ENCODE measurements around the gene ATRN.
"Not testable (repeated sequence)": the region's sequence is repeated elsewhere in the genome, so short reads cannot be mapped to it uniquely, and the experiment has no call there.

ATRN gene

GRCh38 chr20:3515379-3516170, 44.8 kb downstream of the ATRN start:
- H3K4me1 Mint-ChIP-seq (ENCODE audit: low read depth): no peaks in the 10 kb centered on the region
- peaks cover 2% of the 10 kb centered on the region for H3K9me3 Mint-ChIP-seq
- H3K36me3 Mint-ChIP-seq (ENCODE audit: low read depth): peaks cover 10% of the 10 kb centered on the region
- H3K4me3 Mint-ChIP-seq: no peak overlapping the region
- H3K27ac Mint-ChIP-seq: no peak overlapping the region
- no peaks in the 10 kb centered on the region for H3K27me3 Mint-ChIP-seq
- no peak for DNase-seq

GRCh38 chr20:3521852-3522740, 51.3 kb downstream of the ATRN start:
- H3K27ac Mint-ChIP-seq: no peak overlapping the region
- peaks cover 7% of the 10 kb centered on the region for H3K4me1 Mint-ChIP-seq (ENCODE audit: low read depth)
- DNase-seq: no peak
- H3K4me3 Mint-ChIP-seq: no peak overlapping the region
- H3K27me3 Mint-ChIP-seq: no peaks in the 10 kb centered on the region
- H3K9me3 Mint-ChIP-seq: peaks cover 10% of the 10 kb centered on the region
- H3K36me3 Mint-ChIP-seq (ENCODE audit: low read depth): peaks cover 19% of the 10 kb centered on the region

GRCh38 chr20:3524696-3525095, 53.9 kb downstream of the ATRN start:
- H3K27ac Mint-ChIP-seq; DNase-seq; H3K4me1 Mint-ChIP-seq (ENCODE audit: low read depth); H3K9me3 Mint-ChIP-seq; H3K4me3 Mint-ChIP-seq; H3K27me3 Mint-ChIP-seq: not testable (repeated sequence)
- H3K36me3 Mint-ChIP-seq (ENCODE audit: low read depth): peaks cover 18% of the 10 kb centered on the region

DNA sequence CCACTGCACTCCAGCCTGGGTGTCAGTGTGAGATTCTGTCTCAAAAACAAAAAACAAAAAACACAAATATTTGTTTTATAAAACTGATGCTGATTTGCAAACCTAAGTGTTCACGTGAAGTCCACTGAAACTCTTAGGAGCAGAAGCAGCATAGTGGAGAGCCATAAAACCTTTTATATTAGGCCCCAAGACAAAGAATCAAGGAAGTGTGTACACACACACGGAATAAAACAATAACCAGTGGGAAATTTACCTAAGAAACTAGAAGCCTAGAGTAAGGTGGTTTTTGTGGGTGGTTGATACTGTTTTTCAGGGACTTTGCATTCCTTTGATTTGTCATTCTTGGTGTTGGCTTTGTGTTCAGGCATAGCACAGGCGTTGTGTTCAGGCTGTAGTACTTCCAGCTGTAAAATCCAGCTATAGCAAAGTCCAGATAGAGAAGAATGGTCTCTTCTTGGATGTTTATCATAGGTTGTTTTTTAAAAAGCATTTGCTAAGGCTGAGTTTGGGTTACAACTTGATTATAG, 61.3 kb downstream of the ATRN start:
- H3K27ac Mint-ChIP-seq: no peak overlapping the region
- H3K36me3 Mint-ChIP-seq (ENCODE audit: low read depth): peaks cover 15% of the 10 kb centered on the region
- no peaks in the 10 kb centered on the region for H3K9me3 Mint-ChIP-seq
- H3K27me3 Mint-ChIP-seq: no peaks in the 10 kb centered on the region
- no peak for DNase-seq
- H3K4me3 Mint-ChIP-seq: no peak overlapping the region
- peaks cover 6% of the 10 kb centered on the region for H3K4me1 Mint-ChIP-seq (ENCODE audit: low read depth)

DNA sequence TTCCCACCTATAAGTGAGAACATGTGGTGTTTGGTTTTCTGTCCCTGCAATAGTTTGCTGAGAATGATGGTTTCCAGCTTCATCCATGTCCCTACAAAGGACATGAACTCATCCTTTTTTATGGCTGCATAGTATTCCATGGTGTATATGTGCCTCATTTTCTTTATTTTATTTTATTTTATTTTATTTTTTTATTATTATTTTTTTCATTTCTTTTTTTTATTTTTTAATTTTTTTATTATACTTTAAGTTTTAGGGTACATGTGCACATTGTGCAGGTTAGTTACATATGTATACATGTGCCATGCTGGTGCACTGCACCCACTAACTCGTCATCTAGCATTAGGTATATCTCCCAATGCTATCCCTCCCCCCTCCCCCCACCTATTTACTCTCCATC, 66.9 kb downstream of the ATRN start:
- not testable (repeated sequence) for H3K27me3 Mint-ChIP-seq; H3K27ac Mint-ChIP-seq; H3K4me1 Mint-ChIP-seq (ENCODE audit: low read depth); DNase-seq; H3K9me3 Mint-ChIP-seq; H3K4me3 Mint-ChIP-seq
- H3K36me3 Mint-ChIP-seq (ENCODE audit: low read depth): peaks cover 46% of the 10 kb centered on the region

GRCh38 chr20:3539311-3540107, 68.7 kb downstream of the ATRN start:
- Mint-ChIP-seq H3K27ac (no peak overlapping the region), H3K36me3 (ENCODE audit: low read depth) (peaks cover 57% of the 10 kb centered on the region)

DNA sequence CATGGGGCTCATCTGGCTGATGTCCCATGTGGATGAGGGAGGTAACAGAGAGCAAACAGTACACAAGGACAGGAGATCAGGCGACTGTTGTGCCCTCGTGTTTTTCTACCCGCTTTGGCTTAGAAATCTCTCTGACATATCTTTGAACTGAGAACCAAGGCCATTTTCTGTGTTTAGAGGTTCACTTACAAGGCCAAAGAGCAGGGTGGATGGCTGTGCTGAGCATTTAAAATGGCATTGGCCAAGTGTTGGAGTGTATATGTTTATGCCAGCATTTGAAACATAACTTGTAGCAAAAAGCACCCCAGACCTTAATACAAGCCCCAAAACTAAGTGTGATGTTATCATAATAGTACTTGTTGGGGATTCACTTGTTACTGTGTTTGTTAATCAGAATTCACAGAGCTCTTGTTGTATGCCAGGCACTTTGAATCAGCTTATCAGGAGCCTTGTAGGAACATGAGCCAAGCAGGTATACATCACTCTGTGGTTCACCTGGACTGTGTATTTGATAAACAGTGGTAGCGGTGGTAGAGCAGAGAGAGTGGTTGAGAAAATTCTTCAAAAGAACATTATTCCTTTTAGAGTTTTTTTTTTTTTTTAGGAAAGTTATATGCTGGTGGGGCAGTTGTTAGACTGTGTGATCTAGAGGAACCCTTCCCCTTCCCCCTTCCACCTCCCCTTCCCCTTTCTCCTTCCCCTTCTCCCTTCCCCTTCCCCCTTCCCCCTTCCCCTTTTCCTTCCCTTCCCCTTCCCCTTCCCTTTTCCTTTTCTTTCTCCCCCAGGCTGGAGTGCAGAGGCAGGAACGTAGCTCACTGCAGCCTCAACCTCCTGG, 71.3 kb downstream of the ATRN start:
- H3K27me3 Mint-ChIP-seq: no peaks in the 10 kb centered on the region
- H3K4me1 Mint-ChIP-seq (ENCODE audit: low read depth): peaks cover 4% of the 10 kb centered on the region
- H3K27ac Mint-ChIP-seq: no peak overlapping the region
- peaks cover 63% of the 10 kb centered on the region for H3K36me3 Mint-ChIP-seq (ENCODE audit: low read depth)
- DNase-seq: no peak
- H3K9me3 Mint-ChIP-seq: no peaks in the 10 kb centered on the region
- no peak overlapping the region for H3K4me3 Mint-ChIP-seq

More at GRCh38 chr20:3539311-3540107, 68.7 kb downstream of the ATRN start:
- Mint-ChIP-seq H3K27me3 (no peaks in the 10 kb centered on the region), H3K4me1 (ENCODE audit: low read depth) (peaks cover 4% of the 10 kb centered on the region), H3K4me3 (no peak overlapping the region), H3K9me3 (no peaks in the 10 kb centered on the region)
- DNase-seq: no peak

DNA sequence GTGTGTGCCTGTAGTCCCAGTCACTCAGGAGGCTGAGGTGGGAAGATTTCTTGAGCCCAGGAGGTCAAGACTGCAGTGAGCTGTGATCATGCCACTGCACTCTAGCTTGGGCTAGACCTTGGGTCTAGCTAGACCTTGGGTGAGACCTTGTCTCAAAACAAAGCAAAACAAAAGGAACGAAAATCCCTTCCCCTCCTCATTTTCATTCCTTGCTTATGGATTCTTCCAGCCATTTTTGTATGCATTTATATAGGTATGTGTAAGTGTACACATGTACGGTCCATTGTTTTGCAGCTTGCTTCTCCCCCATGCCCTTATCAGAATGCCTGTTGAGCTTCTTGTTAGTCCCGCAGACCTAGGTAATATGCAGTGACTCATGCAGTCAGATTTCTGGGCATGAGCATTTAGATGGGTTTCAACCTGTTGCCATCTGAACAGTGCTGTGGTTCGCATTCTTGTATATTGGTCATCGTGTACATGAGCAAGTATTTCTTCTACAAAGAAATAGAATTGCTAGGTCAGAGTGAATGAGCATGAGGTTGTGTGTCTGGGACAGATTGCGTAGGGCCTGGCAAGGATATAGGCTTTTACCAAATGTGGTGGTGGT, 73.2 kb downstream of the ATRN start:
- peaks cover 59% of the 10 kb centered on the region for H3K36me3 Mint-ChIP-seq (ENCODE audit: low read depth)
- peaks cover 4% of the 10 kb centered on the region for H3K4me1 Mint-ChIP-seq (ENCODE audit: low read depth)

DNA sequence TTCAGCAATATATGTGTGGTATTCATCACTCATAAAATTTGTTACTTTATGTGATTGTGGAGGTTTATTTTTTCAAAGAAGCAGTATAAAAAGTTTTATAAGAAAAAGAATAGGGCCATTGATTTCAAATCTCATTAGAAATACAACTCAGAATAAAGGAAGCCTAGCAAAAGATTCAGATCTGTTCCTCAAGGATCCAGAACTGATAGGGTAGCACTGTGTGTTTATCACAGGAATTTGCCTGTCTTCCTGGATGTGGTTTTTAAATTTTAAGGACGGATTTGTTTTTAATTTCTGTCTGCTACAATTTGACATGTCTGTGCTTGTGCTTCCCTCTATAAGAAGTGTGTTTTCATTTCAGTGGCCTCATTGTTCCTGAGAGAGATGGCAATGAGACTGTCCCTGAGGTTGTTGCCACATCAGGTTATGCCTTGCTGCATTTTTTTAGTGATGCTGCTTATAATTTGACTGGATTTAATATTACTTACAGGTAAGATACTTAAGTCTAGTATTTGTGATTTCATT, 74.6 kb downstream of the ATRN start:
- Mint-ChIP-seq H3K9me3 (no peaks in the 10 kb centered on the region), H3K36me3 (ENCODE audit: low read depth) (peaks cover 57% of the 10 kb centered on the region), H3K27me3 (no peaks in the 10 kb centered on the region), H3K27ac (no peak overlapping the region), H3K4me1 (ENCODE audit: low read depth) (no peaks in the 10 kb centered on the region), H3K4me3 (no peak overlapping the region)
- no peak for DNase-seq

More for the DNA sequence above, 73.2 kb downstream of the ATRN start:
- H3K27ac Mint-ChIP-seq: no peak overlapping the region
- no peaks in the 10 kb centered on the region for H3K9me3 Mint-ChIP-seq
- H3K27me3 Mint-ChIP-seq: no peaks in the 10 kb centered on the region
- DNase-seq: no peak
- H3K4me3 Mint-ChIP-seq: no peak overlapping the region

DNA sequence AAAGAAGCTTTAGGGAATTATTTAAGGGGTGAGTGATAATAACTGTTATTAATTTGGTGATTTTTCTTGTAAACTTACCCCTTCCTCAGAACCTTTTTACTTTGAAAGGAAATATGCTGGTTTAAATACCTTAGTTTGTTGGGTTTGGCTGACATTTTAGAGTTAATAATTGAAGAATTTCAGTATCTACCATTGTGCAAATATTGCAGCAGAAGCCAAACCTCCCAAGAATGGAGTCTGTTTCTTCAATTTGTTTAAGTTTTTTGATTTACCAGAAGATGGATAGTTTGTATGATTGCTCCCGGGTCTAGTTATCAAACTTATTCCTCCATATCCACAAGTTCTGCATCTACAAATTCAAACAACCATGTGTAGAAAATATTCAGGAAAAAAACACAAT, 77.1 kb downstream of the ATRN start:
- H3K27ac Mint-ChIP-seq: no peak overlapping the region
- H3K4me3 Mint-ChIP-seq: no peak overlapping the region
- no peaks in the 10 kb centered on the region for H3K27me3 Mint-ChIP-seq
- no peak for DNase-seq
- peaks cover 5% of the 10 kb centered on the region for H3K4me1 Mint-ChIP-seq (ENCODE audit: low read depth)
- no peaks in the 10 kb centered on the region for H3K9me3 Mint-ChIP-seq
- peaks cover 56% of the 10 kb centered on the region for H3K36me3 Mint-ChIP-seq (ENCODE audit: low read depth)

GRCh38 chr20:3550837-3551236, 80.0 kb downstream of the ATRN start:
- Mint-ChIP-seq H3K9me3 (no peaks in the 10 kb centered on the region), H3K4me3 (no peak overlapping the region), H3K27ac (no peak overlapping the region), H3K27me3 (no peaks in the 10 kb centered on the region), H3K36me3 (ENCODE audit: low read depth) (peaks cover 51% of the 10 kb centered on the region), H3K4me1 (ENCODE audit: low read depth) (peaks cover 5% of the 10 kb centered on the region)
- DNase-seq: no peak

DNA sequence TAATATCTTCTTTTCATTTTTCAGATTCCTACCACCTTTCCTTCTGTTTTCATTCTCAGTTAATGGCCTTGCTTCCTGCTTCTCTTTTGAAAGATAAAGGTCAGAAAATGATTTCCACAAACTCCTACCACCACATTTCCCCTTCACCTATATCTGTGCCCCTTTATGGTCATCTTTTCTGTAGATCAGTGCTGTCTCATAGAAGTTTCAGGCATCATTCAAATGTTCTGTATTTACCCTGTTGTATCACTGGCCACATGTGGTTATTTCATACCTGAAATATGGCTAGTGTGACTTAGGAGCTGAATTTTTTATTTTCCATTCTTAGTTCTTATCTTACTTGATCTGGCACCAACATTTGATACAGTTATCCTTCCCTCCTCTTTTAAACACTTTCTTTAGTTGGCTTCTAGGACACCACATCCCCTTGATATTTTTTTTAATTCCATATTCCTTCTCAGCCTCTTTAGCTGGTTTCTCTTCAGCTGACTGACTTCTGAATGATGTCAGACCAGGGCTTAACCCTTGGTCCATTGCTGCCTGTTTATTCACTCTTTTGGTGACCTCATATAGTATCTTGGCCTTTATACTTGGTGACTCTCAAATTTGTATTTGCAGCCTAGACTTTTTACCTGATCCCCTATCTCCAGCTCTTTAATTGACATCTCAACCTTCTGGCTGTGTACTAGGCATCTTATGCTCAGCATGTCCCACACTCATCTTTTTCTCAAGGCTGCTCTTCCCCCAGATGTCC, 81.0 kb downstream of the ATRN start:
- Mint-ChIP-seq H3K9me3 (no peaks in the 10 kb centered on the region), H3K27ac (peak overlapping the region; percentile 22), H3K36me3 (ENCODE audit: low read depth) (peaks cover 47% of the 10 kb centered on the region), H3K4me3 (no peak overlapping the region), H3K27me3 (no peaks in the 10 kb centered on the region), H3K4me1 (ENCODE audit: low read depth) (peaks cover 5% of the 10 kb centered on the region)
- DNase-seq: no peak
